ENCODE measurements around the gene PRAF2. TPM values are rescaled to one million over a fixed set of nuclear protein-coding genes. Genes with fewer than 3 reads are reported as not detected.

The PRAF2 gene
- total and polyA plus RNA-seq, 9 of the 15 experiments (the other 6 are each of a cell fraction or from before 2014, with no cell fraction given), result 0.24 to 5.7 (median 2.0) TPM

DNA sequence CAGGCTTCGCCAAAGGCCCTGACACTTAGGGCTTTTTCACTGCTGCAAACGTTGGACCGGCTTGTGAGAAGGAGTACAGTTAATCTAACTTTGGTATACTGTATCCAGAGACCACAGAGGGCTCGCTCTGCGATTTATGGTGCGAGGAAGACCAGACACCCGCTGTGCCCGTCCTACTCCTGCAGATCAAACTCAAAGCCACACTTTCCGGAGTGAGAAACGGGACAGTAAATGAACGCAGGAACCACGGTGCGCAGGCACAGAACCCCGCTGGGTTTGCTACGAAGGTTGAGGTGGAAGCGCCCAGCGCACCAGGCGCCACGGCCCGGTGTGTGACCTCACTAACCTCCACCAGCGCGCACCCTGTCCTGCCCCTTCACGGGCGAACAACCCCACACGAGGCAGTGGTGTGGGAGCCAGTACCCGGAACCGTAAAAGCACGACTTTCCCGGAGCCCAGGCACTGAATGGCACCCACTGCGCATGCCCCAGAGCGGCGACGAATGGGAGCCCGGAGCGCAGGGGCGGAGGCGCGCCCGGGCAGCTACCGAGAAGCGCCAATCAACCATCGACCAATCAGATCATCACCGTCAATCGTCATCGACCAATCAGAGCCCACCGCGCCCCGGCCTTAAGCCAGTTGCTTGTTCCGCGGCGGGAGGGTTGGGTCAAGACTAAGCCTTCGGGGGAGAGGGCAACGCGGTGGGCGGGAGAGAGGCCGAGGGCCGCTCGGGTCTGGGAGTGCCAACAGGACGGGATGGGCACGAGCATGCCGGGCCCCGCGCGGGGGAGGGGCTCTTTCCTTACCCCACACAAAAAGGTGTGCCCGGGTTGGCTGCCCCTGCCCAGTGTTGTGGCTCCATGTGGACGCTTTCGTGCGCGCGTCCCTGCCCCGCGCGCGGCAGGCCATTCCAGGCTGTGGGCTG, 27.2 kb upstream of the PRAF2 start:
- Histone ChIP-seq H2AFZ (ENCODE audit: low read depth, low read length) (peak overlapping the region; percentile 76), H4K20me1 (replicated peaks; ENCODE audit: control insufficient read depth, insufficient read depth, low read length) (no peaks in the 10 kb centered on the region), H3K4me1 (replicated peaks in 1 of 2; ENCODE audit: control insufficient read depth in 2 of 2, insufficient read depth in 2 of 2, low read length in 2 of 2) (peaks cover 6 to 14% of the 10 kb centered on the region in 2 experiments; a peak in 4 of 5 replicates), H3K36me3 (ENCODE audit: control insufficient read depth, insufficient read depth, low read length) (peaks cover under 1% of the 10 kb centered on the region; the same call in 2 of the 3 replicates), H3K9me1 (ENCODE audit: control insufficient read depth, insufficient read depth, low read length) (no peaks in the 10 kb centered on the region), H3K27me3 (ENCODE audit: control insufficient read depth in 2 of 2, insufficient read depth in 2 of 2, low read length in 2 of 2) (no peaks in the 10 kb centered on the region), H3K27ac (ENCODE audit: extremely low read depth, low read depth, low read length) (peak overlapping the region; percentile 97), H3K4me3 (peak overlapping the region; percentile 58), H3K9ac (ENCODE audit: insufficient read depth in 1 of 2, low read depth in 2 of 2, low read length in 2 of 2) (peak overlapping the region; percentile 97 to 98), H3K79me2 (ENCODE audit: control insufficient read depth, insufficient read depth, low read length) (peaks cover 27% of the 10 kb centered on the region), H3K4me2 (ENCODE audit: insufficient read depth, low read length) (peak overlapping the region; percentile 99), H3K9me3 (replicated peaks; ENCODE audit: control insufficient read depth, insufficient read depth, low read depth, low read length) (no peaks in the 10 kb centered on the region)
- ChIA-PET POLR2A (interaction anchor here (0.6 to 1.0 kb wide), 3 partner anchors 12 to 72 kb away, joined by 3 read pairs; no protein-coding TSS in a partner anchor), CTCF (ENCODE audit: low intra/inter-chr PET ratio) (no interaction called here)
- in situ Hi-C loops (cut with MboI) (loop anchor here (10.0 kb wide), 1 partner anchor 126 kb away; the partner anchor contains the start of gene KCND1), intact Hi-C loops (cut with micrococcal nuclease) (loop anchor here (2.0 to 5.0 kb wide), 3 partner anchors 59 to 204 kb away; partner anchors contain the start of genes OTUD5, PQBP1, TFE3 and TIMM17B)
- FAIRE-seq (peak; percentile 96), DNase-seq (ENCODE audit: extremely low read depth in 1 of 4, low spot score in 3 of 4) (peak; percentile 97 to 99 (median 98)), ATAC-seq (peak; percentile 94)
- TSS peak; percentile 91 for BruUV-seq (replicated peaks)
- WGBS (ENCODE audit: insufficient coverage, low coverage, missing lambda C conversion rate), result 0% methylated on average over 41 of the region's 74 CpGs
- TF ChIP-seq, protein P1, sequence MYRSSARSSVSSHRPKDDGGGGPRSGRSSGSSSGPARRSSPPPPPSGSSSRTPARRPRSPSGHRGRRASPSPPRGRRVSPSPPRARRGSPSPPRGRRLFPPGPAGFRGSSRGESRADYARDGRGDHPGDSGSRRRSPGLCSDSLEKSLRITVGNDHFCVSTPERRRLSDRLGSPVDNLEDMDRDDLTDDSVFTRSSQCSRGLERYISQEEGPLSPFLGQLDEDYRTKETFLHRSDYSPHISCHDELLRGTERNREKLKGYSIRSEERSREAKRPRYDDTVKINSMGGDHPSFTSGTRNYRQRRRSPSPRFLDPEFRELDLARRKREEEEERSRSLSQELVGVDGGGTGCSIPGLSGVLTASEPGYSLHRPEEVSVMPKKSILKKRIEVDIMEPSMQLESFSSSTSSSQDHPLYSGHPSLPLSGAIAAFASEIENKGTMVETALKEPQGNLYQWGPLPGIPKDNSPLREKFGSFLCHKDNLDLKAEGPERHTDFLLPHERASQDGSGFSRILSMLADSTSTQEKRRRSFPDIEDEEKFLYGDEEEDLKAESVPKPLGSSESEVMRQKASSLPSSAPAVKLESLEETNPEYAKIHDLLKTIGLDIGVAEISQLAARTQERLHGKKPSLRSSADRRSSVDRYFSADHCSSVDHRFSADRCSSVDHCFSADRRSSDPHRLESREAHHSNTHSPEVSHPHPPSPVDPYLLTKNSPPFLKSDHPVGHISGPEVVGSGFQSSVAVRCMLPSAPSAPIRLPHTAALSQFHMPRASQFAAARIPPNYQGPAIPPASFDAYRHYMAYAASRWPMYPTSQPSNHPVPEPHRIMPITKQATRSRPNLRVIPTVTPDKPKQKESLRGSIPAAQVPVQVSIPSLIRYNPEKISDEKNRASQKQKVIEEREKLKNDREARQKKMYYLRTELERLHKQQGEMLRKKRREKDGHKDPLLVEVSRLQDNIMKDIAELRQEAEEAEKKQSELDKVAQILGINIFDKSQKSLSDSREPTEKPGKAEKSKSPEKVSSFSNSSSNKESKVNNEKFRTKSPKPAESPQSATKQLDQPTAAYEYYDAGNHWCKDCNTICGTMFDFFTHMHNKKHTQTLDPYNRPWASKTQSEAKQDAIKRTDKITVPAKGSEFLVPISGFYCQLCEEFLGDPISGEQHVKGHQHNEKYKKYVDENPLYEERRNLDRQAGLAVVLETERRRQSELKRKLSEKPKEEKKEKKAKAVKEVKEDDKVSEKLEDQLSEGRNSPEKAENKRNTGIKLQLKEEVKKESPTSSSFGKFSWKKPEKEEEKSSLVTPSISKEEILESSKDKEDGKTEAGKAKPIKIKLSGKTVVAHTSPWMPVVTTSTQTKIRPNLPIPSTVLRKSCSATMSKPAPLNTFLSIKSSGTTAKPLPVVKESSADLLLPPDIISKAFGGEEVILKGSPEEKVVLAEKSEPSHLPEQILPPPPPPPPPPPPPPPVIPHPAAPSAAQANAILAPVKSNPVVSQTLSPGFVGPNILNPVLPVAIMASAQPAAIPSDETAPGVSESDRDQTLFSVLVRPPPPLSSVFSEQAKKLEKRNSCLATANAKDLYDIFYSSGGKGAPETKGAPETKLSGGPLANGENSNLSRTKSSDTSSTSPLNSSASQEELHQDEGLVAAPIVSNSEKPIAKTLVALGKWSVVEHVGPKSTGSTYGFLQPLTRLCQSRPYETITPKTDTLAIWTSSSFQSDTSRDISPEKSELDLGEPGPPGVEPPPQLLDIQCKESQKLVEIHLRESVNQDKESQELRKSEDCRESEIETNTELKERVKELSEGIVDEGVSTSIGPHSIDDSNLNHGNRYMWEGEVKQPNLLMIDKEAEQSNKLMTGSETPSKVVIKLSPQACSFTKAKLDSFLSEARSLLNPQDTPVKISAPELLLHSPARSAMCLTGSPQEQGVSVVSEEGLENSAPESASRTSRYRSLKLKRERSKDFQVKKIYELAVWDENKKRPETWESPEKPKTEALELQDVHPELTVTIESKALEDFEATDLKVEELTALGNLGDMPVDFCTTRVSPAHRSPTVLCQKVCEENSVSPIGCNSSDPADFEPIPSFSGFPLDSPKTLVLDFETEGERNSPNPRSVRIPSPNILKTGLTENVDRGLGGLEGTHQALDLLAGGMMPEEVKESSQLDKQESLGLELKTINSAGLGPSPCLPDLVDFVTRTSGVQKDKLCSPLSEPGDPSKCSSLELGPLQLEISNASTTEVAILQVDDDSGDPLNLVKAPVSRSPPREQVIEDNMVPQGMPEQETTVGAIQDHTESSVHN (IDR thresholded peaks at IDR 0.05; ENCODE audit: borderline replicate concordance in 1 of 2, low read depth in 1 of 2), result no peak
- no peak for TF ChIP-seq TCF3 (CRISPR knock-in tag; IDR thresholded peaks at IDR 0.05)
- peak; percentile 61 for TF ChIP-seq HMGN3 (IDR thresholded peaks at IDR 0.05; ENCODE audit: borderline replicate concordance, extremely low read depth, insufficient read length, low read depth, low read length)
- no peak for TF ChIP-seq BCL6 (CRISPR knock-in tag; IDR thresholded peaks at IDR 0.05)
- no peak for TF ChIP-seq ZNF24 (IDR thresholded peaks at IDR 0.05)
- TF ChIP-seq ELF4 (CRISPR knock-in tag; IDR thresholded peaks at IDR 0.05), result no peak
- no peak for TF ChIP-seq ZNF76 (CRISPR knock-in tag; IDR thresholded peaks at IDR 0.05; ENCODE audit: borderline replicate concordance)
- TF ChIP-seq, protein P2, sequence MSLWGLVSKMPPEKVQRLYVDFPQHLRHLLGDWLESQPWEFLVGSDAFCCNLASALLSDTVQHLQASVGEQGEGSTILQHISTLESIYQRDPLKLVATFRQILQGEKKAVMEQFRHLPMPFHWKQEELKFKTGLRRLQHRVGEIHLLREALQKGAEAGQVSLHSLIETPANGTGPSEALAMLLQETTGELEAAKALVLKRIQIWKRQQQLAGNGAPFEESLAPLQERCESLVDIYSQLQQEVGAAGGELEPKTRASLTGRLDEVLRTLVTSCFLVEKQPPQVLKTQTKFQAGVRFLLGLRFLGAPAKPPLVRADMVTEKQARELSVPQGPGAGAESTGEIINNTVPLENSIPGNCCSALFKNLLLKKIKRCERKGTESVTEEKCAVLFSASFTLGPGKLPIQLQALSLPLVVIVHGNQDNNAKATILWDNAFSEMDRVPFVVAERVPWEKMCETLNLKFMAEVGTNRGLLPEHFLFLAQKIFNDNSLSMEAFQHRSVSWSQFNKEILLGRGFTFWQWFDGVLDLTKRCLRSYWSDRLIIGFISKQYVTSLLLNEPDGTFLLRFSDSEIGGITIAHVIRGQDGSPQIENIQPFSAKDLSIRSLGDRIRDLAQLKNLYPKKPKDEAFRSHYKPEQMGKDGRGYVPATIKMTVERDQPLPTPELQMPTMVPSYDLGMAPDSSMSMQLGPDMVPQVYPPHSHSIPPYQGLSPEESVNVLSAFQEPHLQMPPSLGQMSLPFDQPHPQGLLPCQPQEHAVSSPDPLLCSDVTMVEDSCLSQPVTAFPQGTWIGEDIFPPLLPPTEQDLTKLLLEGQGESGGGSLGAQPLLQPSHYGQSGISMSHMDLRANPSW (CRISPR knock-in tag; IDR thresholded peaks at IDR 0.05), result no peak
- TF ChIP-seq EZH2 (IDR thresholded peaks at IDR 0.05; ENCODE audit: borderline replicate concordance, low read depth, low read length), result no peak
